CD4-positive, alpha-beta T cell treated with Interleukin-10 for 1 hour (primary cell): ENCODE data around the gene RITA1.

Experiments used
- DNase-seq: peaks from one replicate; pipeline ENCODE4 v3.0.0-alpha.2; 2020

RITA1 gene

DNA sequence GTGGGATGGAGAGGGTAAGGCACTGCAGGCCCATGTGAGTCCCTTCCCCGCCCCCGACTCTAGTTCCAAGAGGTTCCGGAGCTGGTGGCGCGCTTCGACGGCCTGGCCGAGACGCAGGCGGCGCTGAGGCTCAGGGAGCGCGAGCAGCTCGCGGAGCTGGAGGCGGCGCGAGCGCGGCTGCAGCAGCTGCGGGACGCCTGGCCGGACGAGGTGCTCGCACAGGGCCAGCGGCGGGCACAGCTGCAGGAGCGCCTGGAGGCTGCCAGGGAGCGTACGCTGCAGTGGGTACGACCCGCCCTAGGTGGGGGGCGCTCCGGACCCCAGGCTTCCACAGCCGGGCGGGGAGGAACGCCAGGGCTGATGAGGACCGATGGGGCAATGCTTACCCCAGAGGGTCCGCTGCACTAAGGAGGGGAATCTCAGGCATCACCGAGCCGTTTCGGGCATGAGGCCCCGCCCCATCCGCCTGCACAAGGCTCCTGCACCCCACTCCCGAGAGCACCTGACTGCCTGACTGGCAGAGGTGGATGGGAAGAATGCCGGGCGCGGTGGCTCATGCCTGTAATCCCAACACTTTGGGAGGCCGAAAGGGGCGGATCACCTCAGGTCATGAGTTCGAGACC, 31.1 kb upstream of the RITA1 start:
- DNase-seq, result no peak

- no peak for DNase-seq
These were observed 30.5 kb upstream of the RITA1 start for GRCh38 chr12:113155060-113155459.

- no peak for DNase-seq
These were observed 29.9 kb upstream of the RITA1 start for GRCh38 chr12:113155646-113156045.

GRCh38 chr12:113157218-113157859, 28.2 kb upstream of the RITA1 start:
- no peak for DNase-seq

- DNase-seq, result no peak
These were observed 26.9 kb upstream of the RITA1 start for GRCh38 chr12:113158439-113159203.

DNA sequence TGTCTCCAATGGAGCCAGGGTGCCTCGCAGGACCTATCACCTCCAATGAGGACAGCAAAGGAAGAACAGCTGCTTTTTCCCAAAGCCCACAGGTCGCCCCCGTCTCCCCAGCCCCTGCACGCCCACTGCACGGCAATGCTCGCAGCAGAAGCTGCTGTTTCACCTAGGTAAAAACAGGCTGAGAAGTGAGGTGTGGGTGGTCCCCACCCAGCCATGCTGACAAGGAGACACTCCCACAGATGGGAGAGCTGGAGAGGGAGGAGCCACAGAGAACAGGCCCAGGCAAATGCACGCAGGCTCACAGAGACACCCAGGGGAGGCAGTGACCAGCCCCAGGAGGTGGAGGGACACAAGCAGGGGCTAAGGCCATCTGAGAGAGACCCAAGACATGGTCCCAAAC, 25.6 kb upstream of the RITA1 start:
- DNase-seq, result no peak

DNA sequence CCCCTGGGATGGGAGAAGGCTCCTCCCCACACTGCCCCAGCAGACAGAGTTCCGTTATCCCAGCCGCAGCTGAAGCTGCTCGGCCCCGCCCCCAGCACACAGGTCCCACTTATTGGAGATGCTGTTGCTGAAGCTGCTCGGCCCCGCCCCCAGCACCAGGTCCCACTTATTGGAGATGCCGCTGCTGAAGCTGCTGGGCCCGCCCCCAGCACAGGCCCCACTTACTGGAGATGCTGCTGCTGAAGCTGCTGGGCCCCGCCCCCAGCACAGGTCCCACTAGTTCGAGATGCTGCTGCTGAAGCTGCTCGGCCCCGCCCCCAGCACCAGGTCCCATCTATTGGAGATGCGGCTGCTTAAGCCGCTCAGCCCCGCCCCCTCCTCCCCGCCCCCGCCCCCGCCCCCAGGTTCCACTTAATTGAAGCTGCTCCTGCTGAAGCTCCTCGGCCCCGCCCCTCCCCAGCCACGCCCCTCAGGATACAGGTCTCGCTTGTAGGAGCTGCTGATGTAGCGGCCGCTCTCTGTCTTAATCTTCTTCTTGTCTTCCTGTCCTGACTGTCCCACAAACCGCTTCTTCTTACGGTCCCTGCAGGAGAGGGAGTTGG, 24.0 kb upstream of the RITA1 start:
- DNase-seq, result no peak

GRCh38 chr12:113162102-113163029, 23.2 kb upstream of the RITA1 start:
- DNase-seq, result no peak

DNA sequence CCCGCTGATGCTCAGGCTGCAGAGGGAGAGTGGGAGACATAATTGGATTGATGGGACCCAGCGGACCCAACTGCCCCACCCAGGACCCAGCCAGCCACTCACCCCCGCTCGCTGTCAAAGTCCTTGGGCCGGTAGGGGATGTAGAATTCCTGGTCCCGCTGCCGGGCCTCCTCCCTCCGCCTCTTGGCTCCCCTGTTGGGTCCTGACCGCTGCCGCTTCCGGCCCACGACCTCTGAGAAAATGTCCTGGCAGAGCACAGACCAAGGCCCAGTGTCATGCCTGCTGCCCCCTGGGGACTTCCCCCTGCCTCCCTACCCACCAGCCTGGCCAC, 22.5 kb upstream of the RITA1 start:
- DNase-seq, result no peak

DNA sequence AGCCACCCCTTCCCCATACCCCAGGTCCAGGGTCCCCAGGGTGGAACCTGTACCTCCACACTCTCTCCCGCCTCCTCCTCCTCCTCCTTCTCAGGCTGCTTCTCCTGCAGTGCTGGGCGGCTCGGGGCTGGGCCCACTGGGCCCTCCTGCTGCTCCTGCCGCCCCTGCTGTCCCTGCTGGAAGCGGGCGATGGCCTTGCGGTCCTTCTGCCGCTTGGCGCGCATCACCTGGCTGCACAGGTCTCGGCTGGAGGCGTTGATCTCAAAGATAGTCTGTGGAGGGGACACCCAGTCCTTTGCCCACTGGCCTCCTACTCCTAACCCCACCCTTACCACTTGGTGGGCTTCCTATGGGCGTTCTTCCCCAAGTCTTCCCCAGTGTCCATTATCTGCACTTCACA, 21.5 kb upstream of the RITA1 start:
- no peak for DNase-seq

- DNase-seq, result no peak
These were observed 19.7 kb upstream of the RITA1 start for GRCh38 chr12:113165521-113166450.

DNA sequence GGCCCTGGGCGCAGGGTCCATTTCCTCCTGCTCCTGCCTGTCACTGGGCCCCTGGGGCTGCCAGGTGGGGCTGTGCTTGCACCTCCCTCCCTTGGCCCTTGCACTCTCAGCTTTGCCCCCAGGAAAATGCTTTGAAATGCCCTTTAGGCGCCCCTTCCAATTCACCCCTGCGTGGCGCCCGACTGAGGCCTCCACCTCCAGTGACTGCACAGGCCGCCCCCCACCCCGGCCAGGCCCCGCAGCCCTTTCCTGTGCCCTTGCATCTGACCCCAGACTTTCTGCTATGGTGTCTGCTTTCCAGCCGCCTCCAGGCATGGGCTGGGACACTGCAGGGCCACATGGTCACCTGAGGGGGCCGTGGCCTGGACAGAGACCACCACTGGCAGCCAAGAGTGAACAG, 17.7 kb upstream of the RITA1 start:
- no peak for DNase-seq

DNA sequence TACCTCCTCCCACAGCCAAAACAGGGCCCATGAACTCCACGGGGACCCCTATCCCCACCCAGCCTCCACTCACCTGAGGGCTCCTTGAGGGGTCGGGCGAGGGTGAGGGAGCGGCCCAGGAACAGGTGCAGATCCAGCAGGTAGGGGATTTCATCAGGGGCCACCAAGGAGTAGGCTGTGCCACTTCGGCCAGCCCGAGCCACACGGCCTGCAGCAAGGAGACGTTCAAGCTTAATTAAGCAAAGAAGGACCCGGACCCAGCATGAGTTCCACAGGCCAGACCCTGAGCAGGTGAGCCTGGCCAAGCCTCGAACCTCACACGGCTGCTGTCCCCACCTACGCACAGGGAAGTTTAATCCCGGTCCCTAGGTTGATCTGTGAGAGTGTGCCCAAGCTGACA, 15.8 kb upstream of the RITA1 start:
- DNase-seq, result no peak

DNA sequence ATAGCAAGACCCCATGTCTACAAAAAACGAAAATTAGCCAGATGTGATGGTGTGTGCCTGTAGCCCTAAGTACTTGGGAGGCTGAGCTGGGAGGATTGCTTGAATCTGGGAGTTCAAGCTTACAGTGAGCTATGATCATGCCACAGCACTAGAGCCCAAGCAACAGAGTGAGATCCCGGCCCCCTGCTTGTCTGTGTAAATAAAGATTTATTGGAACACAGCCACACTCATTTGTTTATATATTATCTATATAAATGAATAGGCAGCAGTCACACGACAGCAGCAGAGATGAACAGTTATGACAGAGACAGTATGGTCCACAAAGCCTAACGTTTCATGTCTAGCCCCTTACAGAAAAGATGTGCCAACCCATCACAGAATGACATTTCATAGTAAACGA, 15.1 kb upstream of the RITA1 start:
- no peak for DNase-seq

GRCh38 chr12:113170926-113171325, 14.6 kb upstream of the RITA1 start:
- DNase-seq, result no peak

- no peak for DNase-seq
These were observed 14.0 kb upstream of the RITA1 start for GRCh38 chr12:113171543-113171942.

DNA sequence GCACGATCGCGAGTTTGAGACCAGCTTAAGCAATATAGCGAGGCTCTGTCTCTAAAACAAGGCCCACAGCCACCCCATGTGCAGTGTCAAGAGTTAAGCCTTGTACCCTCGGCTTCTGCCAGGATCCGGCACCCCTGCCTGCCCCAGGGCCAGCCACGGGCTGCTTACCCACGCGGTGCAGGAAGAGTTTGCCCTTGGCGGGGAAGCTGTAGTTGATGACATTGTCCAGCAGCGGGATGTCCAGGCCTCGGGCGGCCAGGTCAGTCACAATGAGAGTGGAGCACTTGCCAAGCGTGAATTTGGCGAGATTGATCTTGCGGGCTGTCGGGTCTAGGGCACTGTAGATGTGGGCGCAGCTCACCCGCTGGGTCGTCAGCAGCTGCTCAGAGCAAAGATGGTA, 13.3 kb upstream of the RITA1 start:
- DNase-seq, result no peak

- no peak for DNase-seq
These were observed 12.3 kb upstream of the RITA1 start for GRCh38 chr12:113173081-113173698.

DNA sequence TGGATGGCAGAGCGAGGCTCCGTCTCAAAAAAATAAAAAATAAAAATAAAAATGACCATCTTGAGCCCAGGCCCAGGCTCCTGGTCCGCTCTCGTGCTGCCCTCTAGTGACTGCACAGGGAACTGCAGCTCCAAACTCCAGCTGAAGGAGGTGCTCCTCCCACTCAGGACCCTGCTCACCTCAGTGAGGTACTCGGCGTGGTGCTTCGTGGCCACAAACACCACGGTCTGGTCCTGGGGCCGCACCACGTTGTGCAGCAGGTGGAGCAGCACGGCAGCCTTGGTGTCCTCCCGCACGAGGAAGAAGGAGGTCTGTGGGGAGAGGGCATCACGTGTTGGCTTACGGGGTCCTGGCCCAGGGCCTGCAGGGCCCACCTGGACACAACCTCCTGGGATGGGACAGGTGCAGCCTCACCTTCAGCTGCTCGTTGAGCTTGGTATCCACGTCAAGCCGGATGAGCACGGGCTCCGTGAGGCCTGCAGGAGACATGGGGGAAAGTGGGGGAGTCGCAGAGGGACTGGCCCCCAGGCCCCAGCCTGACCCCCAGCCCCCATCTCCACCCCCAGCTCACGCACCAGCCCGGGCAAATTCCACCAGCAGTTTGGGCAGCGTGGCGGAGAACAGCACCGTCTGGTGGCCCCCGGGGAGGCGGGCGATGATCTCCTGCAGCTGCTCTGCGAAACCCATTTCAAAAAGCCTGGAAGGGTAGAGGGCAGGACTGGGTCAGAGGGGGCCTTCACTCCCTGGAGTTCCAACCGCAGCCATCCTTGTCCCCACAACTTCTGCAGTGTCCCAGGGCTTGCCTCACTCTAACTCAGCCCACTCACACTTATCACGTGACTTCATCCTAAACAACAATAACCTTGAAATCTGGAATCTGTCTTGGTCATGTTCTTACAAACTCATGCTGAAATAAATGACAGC, 10.8 kb upstream of the RITA1 start:
- peak; percentile 80 for DNase-seq

- DNase-seq, result no peak
These were observed 6.5 kb upstream of the RITA1 start for GRCh38 chr12:113179023-113179422.
